Upper lobe of left lung (tissue), 4 donors: ENCODE data around the gene CRISPLD2.

Experiments used
- EP300 ChIP-seq, 4 donors: sonication (generic); formaldehyde crosslinking; IDR thresholded peaks; one replicate each; pipeline ENCODE4 v1.5.1; 2017; ENCODE audit warnings: antibody characterized with exemption in 4 of 4, control low read depth in 2 of 4
- POLR2A ChIP-seq, 4 donors: fragments of 450-650 bp; IDR thresholded peaks; one replicate each; pipeline ENCODE4 v1.5.1; 2016 to 2017; ENCODE audit warnings: antibody characterized with exemption in 4 of 4, mild to moderate bottlenecking in 2 of 4
- POLR2AphosphoS5 ChIP-seq, 2 donors: sonication (generic); formaldehyde crosslinking; IDR thresholded peaks; one replicate each; pipeline ENCODE4 v1.5.1; 2017; ENCODE audit warnings: antibody characterized with exemption in 2 of 2
- TF ChIP-seq, protein P1 (sequence below), 6 experiments: fragments of 450-650 bp in 4 of 6; fragments of 200-600 bp in 2 of 6; sonication (generic) in 2 of 6; IDR thresholded peaks; one replicate each; pipeline ENCODE4 v1.5.1; 2016 to 2019; ENCODE audit warnings: antibody characterized with exemption in 6 of 6

DNA sequence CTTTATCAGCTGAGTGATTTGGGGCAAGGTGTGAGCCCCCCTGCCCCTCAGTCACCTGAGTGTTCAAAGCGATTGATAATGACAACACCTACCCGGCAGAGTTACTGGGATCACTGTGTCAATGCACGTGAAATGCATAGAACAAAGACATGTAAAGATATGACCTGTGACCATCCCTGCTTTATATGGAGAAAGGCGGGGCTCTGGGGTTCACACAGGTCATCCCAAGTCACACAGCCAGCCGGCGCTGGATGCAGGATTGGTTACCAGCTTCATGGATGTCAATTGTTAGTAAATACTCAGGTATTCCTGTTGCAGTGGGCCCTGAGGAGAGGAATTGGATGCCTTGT lies 64.4 kb downstream of the CRISPLD2 start:
- TF ChIP-seq, protein P1, sequence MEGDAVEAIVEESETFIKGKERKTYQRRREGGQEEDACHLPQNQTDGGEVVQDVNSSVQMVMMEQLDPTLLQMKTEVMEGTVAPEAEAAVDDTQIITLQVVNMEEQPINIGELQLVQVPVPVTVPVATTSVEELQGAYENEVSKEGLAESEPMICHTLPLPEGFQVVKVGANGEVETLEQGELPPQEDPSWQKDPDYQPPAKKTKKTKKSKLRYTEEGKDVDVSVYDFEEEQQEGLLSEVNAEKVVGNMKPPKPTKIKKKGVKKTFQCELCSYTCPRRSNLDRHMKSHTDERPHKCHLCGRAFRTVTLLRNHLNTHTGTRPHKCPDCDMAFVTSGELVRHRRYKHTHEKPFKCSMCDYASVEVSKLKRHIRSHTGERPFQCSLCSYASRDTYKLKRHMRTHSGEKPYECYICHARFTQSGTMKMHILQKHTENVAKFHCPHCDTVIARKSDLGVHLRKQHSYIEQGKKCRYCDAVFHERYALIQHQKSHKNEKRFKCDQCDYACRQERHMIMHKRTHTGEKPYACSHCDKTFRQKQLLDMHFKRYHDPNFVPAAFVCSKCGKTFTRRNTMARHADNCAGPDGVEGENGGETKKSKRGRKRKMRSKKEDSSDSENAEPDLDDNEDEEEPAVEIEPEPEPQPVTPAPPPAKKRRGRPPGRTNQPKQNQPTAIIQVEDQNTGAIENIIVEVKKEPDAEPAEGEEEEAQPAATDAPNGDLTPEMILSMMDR (IDR thresholded peaks at IDR 0.05) = no peak
- no peak for TF ChIP-seq EP300 (IDR thresholded peaks at IDR 0.05)
- no peak for TF ChIP-seq POLR2A (IDR thresholded peaks at IDR 0.05)
- no peak for TF ChIP-seq POLR2AphosphoS5 (IDR thresholded peaks at IDR 0.05)
